ENCODE measurements around the gene ZBTB49. TPM values are rescaled to one million over a fixed set of nuclear protein-coding genes. Genes with fewer than 3 reads are reported as not detected.

The ZBTB49 gene
- total and polyA plus RNA-seq, 2 of the 13 experiments (the other 11 are each of a cell fraction or from before 2014, with no cell fraction given), result 3.3 to 4.3 TPM

DNA sequence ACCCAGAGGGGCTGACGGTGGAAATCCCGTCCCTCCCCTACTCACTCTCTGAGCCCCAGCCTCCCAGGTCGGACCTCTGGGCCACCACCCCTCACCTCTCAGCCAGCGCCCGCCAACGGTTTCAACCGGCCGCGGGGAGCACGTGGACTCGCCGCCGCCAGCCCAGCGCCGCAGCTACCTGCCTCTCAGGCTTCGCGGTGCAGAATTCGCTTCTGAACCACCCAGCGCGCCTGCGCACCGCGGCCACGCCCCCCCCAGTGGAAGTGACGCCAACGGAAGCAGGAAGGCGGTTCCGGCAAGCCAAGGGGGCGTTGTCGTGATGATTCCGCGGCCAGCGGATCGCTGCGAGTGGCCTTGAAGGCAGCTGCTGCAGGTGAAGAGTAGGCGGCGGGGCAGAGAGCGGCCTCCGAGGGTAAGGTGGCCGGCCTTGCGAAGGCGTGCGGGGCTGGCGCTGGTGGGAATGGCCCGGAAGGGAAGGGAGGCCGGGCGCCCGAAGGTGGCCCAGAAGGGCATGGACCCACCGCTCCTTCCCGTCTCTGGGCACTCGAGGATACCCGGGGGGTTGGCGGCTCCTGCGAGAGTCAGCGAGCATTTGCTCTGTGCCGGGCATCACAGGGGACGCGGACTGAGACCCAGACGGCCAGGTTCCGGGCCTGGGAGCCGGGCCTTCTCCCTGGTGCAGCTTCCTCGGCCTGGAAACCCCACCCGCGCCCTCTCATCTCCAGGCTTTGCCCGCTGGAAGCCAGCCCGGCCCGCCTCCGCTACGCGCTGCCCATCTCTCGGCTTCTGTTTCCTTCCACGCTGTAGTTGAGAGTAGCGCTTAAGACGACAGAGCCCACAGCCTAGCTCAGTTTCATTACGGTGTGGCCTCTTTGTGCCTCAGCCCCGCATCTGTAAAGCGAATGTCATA, at the start of gene ZBTB49, which contains the start of gene LYAR (continued):
- TF ChIP-seq, protein P1, sequence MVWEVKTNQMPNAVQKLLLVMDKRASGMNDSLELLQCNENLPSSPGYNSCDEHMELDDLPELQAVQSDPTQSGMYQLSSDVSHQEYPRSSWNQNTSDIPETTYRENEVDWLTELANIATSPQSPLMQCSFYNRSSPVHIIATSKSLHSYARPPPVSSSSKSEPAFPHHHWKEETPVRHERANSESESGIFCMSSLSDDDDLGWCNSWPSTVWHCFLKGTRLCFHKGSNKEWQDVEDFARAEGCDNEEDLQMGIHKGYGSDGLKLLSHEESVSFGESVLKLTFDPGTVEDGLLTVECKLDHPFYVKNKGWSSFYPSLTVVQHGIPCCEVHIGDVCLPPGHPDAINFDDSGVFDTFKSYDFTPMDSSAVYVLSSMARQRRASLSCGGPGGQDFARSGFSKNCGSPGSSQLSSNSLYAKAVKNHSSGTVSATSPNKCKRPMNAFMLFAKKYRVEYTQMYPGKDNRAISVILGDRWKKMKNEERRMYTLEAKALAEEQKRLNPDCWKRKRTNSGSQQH (CRISPR knock-in tag; IDR thresholded peaks at IDR 0.05; ENCODE audit: low read depth), result no peak; the same call in 1 of the 2 replicates
- no peak for TF ChIP-seq RARG (CRISPR knock-in tag; IDR thresholded peaks at IDR 0.05; ENCODE audit: low read depth)
- TF ChIP-seq ZNF674 (CRISPR knock-in tag; IDR thresholded peaks at IDR 0.05; ENCODE audit: low read depth), result no peak; the same call in 1 of the 2 replicates
- no peak for TF ChIP-seq ZNF558 (CRISPR knock-in tag; IDR thresholded peaks at IDR 0.05; ENCODE audit: borderline replicate concordance)

DNA sequence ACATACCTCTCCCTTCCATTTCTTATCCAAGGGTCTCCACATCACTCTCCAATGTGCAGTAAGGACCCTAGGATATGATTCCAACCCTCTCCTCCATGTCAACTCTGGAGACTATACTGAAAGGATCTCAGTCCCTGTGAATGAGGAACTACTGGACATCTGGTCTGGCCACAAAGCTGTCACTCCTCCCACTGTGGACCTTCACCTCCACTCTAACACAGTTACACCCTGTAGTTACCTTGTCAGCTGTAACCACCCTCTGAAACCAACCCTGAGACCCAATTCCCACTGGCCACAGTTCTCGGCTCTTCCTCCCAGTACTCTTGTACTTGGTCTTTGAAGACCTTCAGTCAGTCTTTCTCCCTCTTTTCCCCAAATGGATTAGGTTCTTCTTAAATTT, 44.9 kb upstream of the ZBTB49 start:
- H3K27me3 ChIP-seq (ENCODE audit: control insufficient read depth in 1 of 2, insufficient read depth in 2 of 2, low read length in 2 of 2), result no peaks in the 10 kb centered on the region; a peak in 1 of 5 replicates
- 96% methylated on average over 1 of the region's 1 CpG for WGBS (ENCODE audit: low lambda C conversion rate)
- intact Hi-C loops (cut with micrococcal nuclease; ENCODE audit: unreplicated experiment) (no loop called here), in situ Hi-C loops (cut with HindIII; ENCODE audit: extremely low pct_ligation_motif_present, low pct_unique_long_range_greater_than_20kb) (no loop called here)
- ATAC-seq (no peak), FAIRE-seq (no peak), DNase-seq (ENCODE audit: low spot score) (no peak)
- peaks cover 9 to 38% of the 10 kb centered on the region in 2 experiments for H3K36me3 ChIP-seq (replicated peaks in 1 of 2; ENCODE audit: control insufficient read depth in 1 of 2, insufficient read depth in 2 of 2, low read length in 2 of 2)
- ChIA-PET POLR2A (no interaction called here), CTCF (ENCODE audit: low intra/inter-chr PET ratio, low total read pairs) (no interaction called here)
- no peak overlapping the region for H2AFZ ChIP-seq (ENCODE audit: low read length)
- H3K4me1 ChIP-seq (ENCODE audit: insufficient read depth, low read length), result peaks cover 25% of the 10 kb centered on the region
- H4K20me1 ChIP-seq (ENCODE audit: insufficient read depth, low read length), result no peaks in the 10 kb centered on the region
- H3K4me3 ChIP-seq (replicated peaks in 1 of 3; ENCODE audit: insufficient read depth in 1 of 3, low read depth in 2 of 3, low read length in 3 of 3), result no peak overlapping the region
- BruUV-seq (replicated peaks), result no TSS peak
- no peaks in the 10 kb centered on the region for H3K9me3 ChIP-seq (ENCODE audit: low read length)
- no peak overlapping the region for H3K9ac ChIP-seq (ENCODE audit: insufficient read depth, low read depth, low read length)
- no peak overlapping the region for H3K27ac ChIP-seq (ENCODE audit: extremely low read length, insufficient read depth, low read length)
- TF ChIP-seq PRPF4 (IDR thresholded peaks at IDR 0.05; ENCODE audit: low read depth, low read length, poor library complexity, severe bottlenecking) (no peak), ZNF382 (CRISPR knock-in tag; IDR thresholded peaks at IDR 0.05; ENCODE audit: borderline replicate concordance) (no peak), ZNF329 (CRISPR knock-in tag; IDR thresholded peaks at IDR 0.05; ENCODE audit: low read depth) (no peak), SMC3 (IDR thresholded peaks at IDR 0.05; ENCODE audit: low read length) (no peak), ZFP41 (CRISPR knock-in tag; IDR thresholded peaks at IDR 0.05; ENCODE audit: borderline replicate concordance) (no peak), ZNF317 (CRISPR knock-in tag; IDR thresholded peaks at IDR 0.05) (no peak), REPIN1 (CRISPR knock-in tag; IDR thresholded peaks at IDR 0.05; ENCODE audit: borderline replicate concordance, low read depth) (no peak), MTA3 (CRISPR knock-in tag; IDR thresholded peaks at IDR 0.05) (no peak), FOXO1 (CRISPR knock-in tag; IDR thresholded peaks at IDR 0.05) (no peak)
- TF ChIP-seq, protein P2, sequence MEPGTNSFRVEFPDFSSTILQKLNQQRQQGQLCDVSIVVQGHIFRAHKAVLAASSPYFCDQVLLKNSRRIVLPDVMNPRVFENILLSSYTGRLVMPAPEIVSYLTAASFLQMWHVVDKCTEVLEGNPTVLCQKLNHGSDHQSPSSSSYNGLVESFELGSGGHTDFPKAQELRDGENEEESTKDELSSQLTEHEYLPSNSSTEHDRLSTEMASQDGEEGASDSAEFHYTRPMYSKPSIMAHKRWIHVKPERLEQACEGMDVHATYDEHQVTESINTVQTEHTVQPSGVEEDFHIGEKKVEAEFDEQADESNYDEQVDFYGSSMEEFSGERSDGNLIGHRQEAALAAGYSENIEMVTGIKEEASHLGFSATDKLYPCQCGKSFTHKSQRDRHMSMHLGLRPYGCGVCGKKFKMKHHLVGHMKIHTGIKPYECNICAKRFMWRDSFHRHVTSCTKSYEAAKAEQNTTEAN (CRISPR knock-in tag; conservative IDR thresholded peaks at IDR 0.05), result no peak
- TF ChIP-seq, protein P3, sequence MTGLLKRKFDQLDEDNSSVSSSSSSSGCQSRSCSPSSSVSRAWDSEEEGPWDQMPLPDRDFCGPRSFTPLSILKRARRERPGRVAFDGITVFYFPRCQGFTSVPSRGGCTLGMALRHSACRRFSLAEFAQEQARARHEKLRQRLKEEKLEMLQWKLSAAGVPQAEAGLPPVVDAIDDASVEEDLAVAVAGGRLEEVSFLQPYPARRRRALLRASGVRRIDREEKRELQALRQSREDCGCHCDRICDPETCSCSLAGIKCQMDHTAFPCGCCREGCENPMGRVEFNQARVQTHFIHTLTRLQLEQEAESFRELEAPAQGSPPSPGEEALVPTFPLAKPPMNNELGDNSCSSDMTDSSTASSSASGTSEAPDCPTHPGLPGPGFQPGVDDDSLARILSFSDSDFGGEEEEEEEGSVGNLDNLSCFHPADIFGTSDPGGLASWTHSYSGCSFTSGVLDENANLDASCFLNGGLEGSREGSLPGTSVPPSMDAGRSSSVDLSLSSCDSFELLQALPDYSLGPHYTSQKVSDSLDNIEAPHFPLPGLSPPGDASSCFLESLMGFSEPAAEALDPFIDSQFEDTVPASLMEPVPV (CRISPR knock-in tag; IDR thresholded peaks at IDR 0.05), result no peak
- peaks cover 11% of the 10 kb centered on the region for H3K79me2 ChIP-seq (ENCODE audit: insufficient read depth, low read length)
- H3K4me2 ChIP-seq (ENCODE audit: low read depth, low read length), result no peak overlapping the region
